Stimulated activated CD8-positive, alpha-beta memory T cell treated with anti-CD3 and anti-CD28 coated beads, Interleukin-4, amount 100 ng/mL, for 1 hour (primary cell): ENCODE results near the gene CD86.
"Not testable (repeated sequence)": the region's sequence is repeated elsewhere in the genome, so short reads cannot be mapped to it uniquely, and the experiment has no call there.

Source experiments
- DNase-seq, 2 donors: peaks; one replicate each; pipeline ENCODE4 v3.0.0-alpha.2; 2020; ENCODE audit warnings: low read depth in 2 of 2, low spot score in 1 of 2

CD86 gene

DNA sequence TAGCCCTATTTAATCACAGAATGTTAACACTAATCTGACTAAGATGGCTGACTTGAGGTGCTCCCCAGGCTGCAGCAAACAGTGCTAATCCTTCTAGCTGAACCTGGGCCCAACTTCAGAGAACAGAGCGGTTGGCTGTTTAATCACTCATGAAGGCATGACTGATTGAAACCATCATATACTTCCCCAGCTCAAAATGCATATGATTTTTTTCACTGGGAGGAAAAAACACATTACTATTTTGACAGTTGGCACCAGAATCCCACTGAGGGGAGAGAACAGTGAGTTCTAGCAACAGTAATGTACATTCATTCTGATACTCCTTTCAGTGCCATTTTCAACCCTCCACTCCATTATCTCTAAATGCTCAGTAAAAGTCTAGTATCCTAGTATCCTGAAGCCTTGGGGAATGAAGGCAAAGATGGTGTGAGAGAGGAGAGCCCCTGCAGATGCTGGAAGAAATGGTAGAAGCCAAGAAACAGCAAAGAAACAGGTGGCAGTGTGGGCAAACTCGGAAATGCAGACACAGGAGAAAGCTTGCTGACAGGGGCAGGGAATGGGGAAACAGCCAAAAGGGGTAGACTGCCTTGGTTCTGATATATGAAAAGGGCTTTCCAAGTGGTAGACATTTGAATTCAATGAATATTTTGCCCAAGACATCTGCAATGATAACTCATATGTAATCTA, 93.9 kb downstream of the CD86 start:
- DNase-seq: no peak

DNA sequence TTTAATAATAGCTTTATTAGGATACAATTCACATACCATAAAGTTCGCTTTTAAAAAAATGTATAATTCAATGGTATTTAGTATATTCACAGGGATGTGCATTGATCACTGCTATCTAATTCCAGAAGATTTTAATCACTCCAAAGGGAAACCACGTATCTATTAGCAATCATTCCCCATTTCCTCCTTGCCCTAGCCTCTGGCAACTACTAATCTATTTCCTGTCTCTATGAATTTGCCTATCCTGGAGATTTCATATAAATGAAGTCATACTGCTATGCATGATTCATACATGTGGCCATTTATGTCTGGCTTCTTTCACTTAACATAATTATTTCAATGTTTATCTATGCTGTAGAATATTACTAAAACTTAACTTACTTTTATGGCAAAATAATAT, 96.3 kb downstream of the CD86 start:
- no peak for DNase-seq

DNA sequence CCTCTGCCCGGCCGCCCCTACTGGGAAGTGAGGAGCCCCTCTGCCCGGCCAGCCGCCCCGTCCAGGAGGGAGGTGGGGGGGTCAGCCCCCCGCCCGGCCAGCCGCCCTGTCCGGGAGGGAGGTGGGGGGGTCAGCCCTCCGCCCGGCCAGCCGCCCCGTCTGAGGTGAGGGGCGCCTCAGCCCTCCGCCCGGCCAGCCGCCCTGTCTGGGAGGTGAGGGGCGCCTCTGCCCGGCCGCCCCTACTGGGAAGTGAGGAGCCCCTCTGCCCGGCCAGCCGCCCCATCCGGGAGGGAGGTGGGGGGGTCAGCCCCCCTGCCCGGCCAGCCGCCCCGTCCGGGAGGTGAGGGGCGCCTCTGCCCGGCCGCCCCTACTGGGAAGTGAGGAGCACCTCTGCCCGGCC, 109.8 kb downstream of the CD86 start:
- DNase-seq: not testable (repeated sequence)

DNA sequence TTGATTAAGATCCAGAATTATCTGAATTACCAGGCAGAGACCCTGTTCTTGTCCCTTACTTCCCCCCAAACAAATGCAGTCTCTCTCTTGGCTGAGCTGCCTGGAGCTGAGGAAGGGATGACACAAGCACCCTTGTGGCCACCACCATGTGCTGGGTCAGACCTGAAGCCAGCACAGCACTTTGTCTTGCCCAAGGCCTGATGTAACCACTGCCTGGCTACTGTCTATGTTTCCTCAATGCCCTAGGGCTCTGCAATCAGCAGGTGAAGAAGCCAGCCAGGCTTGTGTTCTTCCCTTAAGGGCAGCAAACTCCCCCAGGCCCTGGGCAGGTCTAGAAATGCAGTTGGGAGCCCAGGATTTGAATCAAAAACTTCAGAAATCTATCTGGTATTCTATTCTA, 112.5 kb downstream of the CD86 start:
- DNase-seq: no peak

DNA sequence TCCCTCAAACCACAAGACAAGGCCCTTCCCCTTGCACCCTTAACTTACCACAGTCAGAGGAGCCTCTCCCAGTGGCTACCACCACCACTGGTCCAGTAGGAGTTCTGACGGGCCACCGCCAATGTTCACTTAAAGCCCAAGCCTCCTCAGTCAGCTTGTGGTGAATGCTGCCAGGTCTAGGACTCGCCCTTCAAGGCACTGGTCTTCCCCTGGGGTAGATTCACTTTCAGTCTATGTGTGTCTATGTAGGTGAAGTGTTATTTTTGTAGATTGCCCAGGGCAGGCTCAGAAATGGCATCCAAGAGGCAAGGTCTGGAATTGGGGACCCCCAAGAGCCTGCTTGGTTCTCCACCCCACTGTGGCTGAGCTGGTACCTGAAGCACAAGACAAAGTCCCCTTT, 112.9 kb downstream of the CD86 start:
- DNase-seq: no peak

DNA sequence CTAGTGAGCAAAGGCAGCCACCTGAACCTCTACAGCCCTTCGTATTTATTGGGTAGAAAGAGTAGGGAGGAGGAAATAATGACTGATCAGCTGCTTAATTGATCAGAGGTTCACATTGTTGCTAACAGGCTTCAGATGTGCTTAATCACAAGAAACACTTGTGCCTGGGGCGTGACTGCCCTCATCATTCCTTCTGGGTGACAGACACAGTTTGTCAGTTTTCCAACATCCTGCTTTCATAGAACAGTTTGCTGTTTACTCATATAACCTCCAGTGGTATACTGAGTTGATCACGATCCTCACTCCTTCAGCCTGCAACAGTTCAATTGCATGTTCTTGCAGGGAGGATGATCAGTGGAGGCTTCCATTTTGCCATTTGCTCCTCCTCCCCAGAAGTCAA, 114.7 kb downstream of the CD86 start:
- DNase-seq: no peak
